ENCODE results near the gene RAE1.

- TF ChIP-seq TEAD4 (IDR thresholded peaks at IDR 0.05; ENCODE audit: low read depth, low read length) = no peak
- no peak for TF ChIP-seq KDM1A (IDR thresholded peaks at IDR 0.05; ENCODE audit: borderline replicate concordance, low read length)
- no peak for TF ChIP-seq CTCF (IDR thresholded peaks at IDR 0.05; ENCODE audit: control extremely low read depth in 1 of 3, insufficient read depth in 1 of 3, low read depth in 1 of 3, low read length in 3 of 3)
- TF ChIP-seq RAD21 (IDR thresholded peaks at IDR 0.05 in 1 of 2, conservative IDR thresholded peaks at IDR 0.05 in 1 of 2; ENCODE audit: low read depth in 2 of 2, low read length in 2 of 2) = no peak
- TF ChIP-seq ZNF274 (IDR thresholded peaks at IDR 0.05; ENCODE audit: borderline replicate concordance, extremely low read depth, low read length) = no peak
- no peak for TF ChIP-seq KDM5A (IDR thresholded peaks at IDR 0.05; ENCODE audit: low read length)
- TF ChIP-seq EGR1 (IDR thresholded peaks at IDR 0.05; ENCODE audit: borderline replicate concordance, low read depth, low read length) = no peak
- no peak for TF ChIP-seq POLR2A (IDR thresholded peaks at IDR 0.05; ENCODE audit: control extremely low read depth in 1 of 2, low read depth in 2 of 2, low read length in 2 of 2)
- no peak for TF ChIP-seq MAFK (IDR thresholded peaks at IDR 0.05; ENCODE audit: low read depth, low read length)
- TF ChIP-seq EZH2 (IDR thresholded peaks at IDR 0.05; ENCODE audit: low read depth, low read length, severe bottlenecking) = no peak
- no peak for TF ChIP-seq HDAC2 (IDR thresholded peaks at IDR 0.05; ENCODE audit: borderline replicate concordance in 1 of 2, low read depth in 2 of 2, low read length in 2 of 2)
- no peak for TF ChIP-seq JUND (IDR thresholded peaks at IDR 0.05; ENCODE audit: low read length)
Measured at GRCh38 chr20:57410398-57410920, 59.4 kb downstream of the RAE1 start.

All from H1 (cell line).